NCI-H1048 (cell line): ENCODE measurements around the gene FLII.

Experiments used
- DNase-seq: peaks from one replicate; lab custom pipeline; 2025; lab: John Stamatoyannopoulos, UW

FLII gene

DNA sequence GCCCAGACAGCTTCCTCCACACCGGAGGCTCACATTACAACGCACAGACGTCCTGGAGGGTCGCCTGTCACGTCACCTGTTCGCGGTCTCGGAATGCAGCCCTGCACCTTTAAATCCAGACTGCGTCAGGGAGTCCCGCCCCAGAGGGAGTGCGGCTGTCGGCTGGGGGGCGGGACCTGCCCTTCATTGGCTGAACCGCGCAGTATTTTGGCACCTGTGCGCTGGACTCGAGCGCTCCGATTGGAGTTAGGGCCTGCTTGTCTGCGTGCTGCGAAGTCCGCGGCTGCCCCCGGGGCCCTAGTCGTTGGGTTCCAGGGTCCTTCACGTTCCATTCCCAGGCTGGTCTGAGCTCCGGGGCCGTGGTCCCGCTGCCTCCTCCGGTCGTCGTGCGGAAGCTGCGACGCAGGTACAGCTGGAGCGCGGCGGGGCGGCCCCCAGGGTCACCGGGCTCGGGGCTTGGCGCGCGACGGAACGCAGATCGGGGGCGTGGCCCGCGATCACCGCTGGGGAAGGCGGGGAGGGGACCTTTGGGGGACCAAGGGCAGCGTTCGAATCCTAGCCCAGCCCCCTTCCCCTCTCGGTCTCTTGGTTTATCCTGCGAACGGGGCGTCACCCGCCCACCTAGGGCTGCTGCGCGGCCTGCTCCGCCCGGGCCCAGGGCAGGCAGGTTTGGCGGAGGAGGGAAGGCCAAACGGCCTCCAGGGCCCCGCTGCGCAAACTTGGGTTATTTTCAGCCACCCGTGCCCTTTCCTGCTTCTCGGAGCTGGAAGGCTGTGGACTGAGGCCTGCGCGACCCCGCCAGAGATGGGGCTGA lies 2.0 kb upstream of the FLII start, which contains the start of gene MIEF2:
Gene MIEF2 (plus strand): TSS at position 331 of the 814 bp plus-strand sequence. CDS start 2,059 bp downstream, outside the sequence.
- DNase-seq, result peak; percentile 83

DNA sequence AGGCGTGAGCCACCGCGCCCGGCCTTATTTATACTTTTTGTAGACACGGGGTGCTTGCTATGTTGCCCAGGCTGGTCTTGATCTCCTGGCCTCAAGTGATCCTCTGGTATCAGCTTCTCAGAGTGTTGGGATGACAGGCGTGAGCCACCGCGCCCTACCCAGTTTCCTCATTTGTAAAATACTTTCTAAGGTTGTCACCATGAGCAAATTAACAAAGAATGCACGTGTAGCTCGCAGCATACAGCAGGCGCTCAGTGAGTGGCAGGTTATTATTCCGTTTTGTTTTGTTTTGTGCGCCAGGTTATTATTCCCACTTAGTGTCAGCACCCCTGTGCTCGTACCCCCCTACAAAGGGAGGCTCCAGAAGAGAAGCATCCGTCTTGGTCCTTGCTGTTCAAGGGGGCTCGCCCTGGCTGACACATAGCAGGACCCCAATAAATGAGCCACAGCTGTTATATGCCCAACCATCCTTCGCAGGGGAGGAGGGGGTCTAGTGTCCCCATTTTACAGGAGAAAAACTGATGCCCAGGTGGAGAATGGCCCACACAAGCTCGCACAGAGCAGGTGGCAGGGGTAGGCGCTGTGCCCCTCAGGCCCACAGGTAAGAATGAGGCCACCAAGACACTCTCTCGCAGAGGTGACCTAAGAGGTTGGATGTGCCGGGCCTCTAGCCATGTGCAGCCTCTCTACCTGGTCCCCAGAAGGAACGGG lies 1.2 kb upstream of the FLII start:
- no peak for DNase-seq

DNA sequence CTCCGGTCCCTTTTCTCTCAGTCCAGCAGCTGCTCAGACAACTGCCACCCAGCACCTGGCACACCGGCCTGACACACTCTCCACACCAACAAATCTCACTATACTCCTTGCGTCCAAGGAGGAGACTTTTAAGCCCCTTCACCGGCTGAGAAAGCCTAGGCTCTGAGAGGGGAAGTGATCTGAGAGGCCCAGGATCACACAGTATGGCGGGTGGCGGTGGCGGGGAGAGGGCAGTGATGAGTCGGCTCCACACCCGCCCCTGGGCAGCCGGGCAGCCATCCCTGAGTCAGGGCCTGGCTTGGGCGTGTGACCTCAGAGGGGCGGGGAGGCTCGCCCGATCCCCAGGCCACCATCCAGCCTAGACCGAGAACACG lies 569 bp downstream of the FLII start:
- DNase-seq, result no peak

DNA sequence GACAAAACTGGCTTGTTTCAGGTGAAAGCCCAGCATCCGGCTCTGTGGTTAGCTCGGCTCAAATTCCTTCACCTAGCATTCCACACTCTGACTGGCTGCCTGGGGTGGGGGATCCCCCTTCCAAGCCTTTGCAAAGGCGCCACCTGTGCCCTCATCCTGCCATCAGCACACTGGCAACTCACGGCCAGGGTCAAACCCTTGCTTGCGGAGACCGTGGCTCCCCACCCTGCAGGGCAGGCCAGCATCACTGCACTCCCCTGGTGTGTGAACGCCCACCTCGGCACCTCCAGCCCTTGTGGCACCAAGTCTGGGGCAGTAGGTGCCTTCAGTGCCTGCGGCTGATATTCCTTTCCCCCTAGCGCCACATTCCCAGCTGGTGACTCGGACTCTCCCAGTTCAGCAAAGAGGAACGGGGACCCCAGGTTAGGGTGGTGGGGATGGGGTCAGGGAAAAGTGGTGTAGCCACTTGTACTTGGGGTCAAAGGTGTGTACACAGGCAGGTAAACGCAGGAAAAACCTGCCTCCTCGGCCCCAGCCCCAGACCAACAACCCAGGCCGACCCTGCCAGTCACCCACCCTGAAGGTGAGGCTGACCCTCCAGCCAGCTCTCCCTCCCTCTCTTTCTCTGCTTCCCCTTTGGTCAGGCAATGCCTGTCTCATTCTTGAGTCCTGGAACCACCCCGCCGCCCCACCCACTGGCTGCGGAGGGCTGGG lies 1.1 kb downstream of the FLII start:
- no peak for DNase-seq

DNA sequence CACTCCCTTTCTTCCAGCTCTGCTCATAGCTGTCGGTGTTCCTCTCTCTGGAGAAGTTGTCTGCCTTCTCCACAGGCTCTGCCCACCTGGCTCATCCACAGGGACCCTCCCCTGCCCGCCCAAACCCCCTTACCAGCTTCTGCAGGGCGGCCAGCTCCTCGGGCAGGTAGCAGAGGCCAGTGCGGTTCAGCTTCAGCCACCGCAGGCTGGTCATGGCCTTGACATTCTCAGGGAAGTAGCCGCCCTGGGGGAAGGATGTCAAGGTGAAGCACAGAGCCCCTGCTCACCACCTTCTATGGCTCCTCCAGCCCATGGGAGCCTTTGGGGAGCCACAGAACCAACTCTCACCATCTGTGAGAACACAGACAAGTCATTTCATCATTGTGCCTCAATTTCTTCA lies 1.8 kb downstream of the FLII start:
- DNase-seq, result no peak

DNA sequence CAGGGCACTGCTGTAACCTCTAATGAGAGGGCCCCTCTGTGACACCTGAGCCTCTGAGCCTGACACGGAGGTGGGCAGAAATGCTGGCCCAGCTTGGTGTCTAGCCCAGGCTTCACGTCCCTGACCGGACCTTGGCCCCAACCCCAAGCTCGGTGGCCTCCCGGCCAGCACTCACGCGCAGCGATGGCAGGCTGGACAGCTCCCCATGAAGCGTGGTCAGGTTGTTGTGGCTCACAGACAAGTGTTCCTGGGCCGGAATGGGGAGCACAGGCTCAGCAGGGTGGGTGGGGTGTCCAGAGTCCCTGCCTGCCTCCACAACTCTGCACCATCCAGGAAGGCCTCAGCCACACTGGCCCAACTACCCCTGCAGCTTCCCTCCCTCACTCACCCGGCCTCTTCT lies 2.2 kb downstream of the FLII start:
- no peak for DNase-seq

DNA sequence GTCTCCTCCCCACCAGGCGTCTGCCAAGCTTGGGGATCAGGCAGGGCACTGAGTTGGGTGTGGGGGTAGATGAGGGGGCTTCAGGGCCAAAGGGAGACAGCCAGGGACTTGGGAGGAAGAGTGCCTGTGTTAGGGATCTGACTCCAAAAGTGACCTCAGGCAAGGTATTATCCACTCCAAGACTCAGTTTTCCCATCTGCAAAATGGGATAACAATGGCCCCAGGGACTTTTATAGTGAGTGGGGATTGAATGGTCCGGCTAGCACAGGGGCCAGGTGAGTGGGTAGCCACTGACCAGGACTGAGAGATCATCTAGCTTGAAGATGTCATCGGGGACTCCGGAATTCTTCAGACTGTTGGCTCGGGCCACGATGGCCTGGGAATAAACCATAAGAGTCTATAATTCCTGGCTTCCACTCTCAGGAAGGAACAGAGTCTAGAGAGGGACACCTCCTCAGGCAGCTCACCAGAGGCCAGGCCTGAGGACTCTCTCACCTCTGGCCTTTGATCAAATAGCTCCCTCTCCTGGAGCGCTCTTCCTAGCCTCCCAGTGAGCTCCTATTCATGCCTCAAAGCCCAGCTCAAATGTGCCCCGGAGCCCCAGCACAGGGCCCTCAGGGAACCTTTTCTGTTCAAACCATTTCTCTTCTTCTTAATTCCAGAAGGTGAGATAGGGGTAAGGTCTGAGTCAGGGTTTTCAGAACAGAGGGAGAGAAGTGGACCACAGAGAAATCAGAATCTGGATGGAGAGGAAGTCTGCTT lies 3.5 kb downstream of the FLII start:
- no peak for DNase-seq

DNA sequence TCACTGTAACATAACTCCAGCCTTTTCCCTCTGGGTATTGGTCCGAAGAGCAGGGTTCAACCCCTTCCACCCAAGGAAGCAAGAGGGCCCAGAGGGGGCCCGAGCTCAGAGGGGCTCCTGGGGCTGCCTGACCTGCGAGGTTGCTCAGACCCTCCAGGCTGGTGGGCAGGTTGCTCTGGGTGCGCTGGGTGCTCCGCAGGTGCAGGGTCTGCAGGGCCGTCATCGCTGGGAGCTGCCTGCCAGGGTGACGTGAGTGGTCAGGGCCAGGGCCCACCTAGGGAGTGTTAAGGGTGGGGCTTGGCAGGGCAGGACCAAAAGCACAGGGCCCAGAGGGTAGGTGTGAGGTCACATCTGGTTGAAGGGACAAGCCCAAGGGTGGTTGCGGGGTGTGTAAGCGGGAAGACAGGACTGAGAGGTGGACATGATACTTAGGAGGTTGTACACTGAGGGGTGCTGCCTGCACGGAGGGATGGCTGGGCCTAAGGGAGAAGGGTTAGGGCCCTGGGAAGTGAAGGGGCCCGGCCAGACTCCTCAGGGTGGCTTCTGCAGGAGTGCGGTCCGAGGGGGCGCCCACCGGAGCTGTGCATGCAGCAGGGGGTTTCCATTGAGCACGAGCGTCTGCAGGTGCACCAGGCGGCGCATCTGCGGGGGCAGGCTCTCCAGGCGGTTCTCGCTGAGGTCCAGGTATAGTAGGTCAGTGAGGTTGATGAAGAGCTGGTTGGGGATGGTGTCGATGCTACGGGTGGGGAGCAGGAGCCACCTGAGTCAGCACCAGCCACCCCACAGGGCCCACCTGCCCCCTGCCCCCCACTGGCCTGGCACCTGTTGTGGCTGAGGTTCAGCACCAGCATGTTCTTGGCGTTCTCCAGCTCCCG lies 4.4 kb downstream of the FLII start:
- no peak for DNase-seq

DNA sequence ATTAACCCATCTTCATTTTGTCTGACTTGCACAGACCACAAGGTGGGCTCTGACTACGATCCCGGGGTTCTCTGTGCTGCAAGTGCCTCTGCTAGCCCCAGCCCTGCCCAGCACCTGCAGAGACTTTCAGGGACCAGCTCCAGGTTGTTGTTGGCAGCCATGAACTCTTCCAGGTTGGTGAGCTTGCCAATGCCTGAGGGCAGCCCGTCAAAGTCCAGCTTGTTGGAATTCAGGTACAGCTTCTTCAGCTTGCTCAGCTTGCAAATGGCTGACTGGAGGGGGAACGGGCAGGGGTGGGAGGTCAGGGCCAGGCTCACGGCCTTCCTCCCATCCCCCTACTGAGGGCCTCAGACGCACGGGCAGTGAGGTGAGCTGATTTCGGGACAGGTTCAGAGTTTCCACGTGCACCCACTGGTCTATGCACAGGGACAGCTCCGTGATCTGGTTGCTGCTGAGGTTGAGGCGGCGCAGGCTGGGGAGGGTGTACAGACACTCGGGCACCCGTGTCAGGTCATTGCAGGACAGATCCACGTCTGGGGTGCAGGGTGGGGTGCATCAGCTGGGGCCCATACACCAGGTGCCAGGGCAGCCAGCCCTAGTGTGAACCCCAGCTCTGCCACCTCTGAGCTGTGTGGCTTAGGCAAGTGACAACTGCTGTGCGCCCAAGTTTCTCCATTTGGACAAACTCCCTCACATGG lies 5.2 kb downstream of the FLII start:
- no peak for DNase-seq

DNA sequence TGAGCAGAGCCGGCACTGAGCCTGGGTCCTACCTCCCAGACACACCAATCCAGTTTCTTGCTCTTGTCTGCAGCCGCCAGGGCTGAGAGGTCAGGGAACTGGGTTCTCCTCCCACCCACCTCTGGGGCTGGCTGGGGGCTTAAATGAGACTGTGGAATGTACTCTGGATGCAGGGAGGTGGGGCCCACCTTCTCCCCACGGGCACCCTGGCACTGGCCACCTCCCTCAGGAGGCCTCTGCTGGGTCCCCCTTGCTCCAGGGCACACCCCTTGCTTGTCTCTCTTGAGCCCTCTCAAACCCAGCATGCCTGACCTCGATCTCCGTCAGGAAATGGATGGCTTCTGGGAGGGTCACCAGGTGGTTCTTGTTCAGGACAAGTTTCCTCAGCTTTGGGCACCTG lies 6.4 kb downstream of the FLII start:
- DNase-seq, result no peak

DNA sequence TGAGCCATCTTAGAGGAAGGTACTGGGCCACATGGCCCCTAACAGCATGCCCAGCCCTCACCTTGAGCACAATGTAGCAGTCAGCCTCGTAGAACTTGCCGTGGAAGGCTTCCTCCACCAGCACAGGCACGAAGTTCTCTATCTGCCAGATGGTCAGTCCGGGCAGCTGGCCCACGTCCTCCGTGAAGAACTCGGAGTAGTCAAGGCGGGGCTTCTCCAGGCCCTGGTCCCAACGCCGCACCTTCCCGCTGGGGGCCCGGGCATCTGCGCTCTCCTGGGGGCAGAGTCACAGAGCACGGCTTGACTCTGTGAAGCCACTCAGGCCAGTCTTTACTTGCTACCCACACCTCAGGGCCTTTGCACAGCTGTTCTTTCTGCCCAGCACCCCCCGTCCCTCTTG lies 7.3 kb downstream of the FLII start:
- no peak for DNase-seq

DNA sequence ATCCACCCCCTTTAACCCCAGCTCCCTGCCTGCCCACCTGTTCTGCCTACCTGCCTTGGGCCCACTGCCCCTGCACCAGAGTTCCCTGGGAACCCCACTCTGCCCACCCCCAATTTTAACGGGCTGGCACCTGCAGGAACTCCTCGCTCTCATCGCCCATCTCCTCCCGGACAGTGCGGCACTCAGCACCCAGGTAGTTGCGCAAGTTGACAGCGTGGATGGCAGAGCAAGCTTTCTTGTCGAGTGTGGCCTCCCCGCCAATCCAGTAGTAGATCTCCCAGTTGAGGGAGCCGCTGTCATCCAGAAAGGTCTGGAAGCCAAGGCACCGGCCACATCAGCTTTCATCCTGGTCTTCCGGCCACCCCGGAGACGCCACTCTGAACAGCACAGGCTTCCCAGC lies 7.8 kb downstream of the FLII start:
- DNase-seq, result no peak

DNA sequence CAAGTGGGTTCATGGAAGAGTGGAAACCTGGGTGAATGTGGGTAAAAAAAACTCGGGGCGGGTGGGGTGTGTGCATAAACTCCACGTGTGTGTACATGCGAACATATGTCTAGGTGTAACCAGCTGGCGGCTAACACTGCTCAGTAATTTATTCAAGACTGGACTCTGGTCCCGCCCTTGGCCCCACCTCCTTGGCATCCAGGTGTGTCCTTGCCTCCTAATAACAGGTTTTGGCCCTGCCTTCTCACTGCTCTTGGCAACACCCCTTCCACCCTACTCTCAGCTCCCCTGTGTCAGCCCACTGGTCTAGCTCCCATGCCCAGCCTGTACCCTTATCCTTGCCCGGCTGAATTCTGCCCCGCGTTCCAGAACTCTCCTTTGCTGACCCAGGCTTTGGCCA lies 8.3 kb downstream of the FLII start:
- DNase-seq, result no peak

DNA sequence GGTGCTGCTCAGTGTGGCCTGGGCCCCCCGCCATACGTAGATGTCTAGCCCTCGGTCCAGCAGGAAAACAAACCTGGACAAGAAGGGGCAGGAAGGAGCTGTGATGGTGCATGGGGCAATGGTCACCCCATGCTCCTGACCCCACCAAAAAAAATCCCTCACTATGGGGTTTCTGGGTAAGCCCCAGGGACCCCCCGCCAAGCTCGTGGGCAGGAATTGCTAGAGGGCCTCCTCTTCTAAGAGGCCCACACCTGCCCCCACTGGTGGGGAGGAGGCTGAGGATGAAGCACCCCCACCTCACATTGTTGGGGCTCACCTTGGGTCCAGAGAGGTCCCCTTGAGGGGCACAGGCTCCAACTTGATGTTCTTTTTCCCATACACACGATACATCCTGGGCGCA lies 9.7 kb downstream of the FLII start:
- no peak for DNase-seq

DNA sequence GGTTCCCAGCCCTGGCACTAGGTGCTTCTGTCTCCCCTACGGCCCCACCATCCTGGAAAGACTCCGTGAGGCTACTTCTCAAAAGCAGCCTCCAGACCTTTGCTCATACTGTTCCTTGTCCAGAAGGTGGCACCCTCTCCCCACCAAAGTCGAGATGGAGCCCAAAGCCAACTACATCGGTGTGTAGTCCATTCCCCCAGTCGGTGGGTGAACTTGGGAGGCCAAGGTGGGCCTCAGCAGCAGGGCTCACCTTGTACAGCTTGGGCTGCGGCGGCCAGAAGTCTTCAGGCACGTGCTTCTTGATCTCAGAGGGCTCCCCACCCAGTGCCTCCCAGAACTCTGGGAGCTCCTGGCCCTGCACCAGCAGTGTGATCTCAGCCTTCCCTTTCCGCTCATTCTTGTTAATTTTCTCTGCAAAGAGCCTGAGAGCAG lies 10.2 kb downstream of the FLII start:
- DNase-seq, result no peak

DNA sequence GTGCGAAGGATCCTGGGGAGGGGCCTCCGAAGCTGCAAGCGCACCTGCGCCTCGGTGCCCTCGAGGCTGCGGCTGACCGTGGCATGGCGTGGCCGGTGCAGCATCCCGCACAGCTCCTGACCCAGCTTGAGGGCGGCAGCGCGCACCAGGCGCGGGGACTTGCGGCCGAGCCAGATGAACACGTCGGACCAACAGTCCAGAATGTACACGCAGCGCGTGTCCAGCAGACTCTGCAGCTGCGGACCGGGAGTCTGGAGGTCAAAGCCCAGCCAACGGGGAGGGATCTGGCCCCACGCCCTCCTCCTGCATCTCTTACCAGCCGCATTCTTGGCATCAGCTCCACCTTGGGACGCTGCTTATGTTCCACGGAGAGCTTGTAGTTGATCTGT lies 10.9 kb downstream of the FLII start:
- DNase-seq, result no peak

DNA sequence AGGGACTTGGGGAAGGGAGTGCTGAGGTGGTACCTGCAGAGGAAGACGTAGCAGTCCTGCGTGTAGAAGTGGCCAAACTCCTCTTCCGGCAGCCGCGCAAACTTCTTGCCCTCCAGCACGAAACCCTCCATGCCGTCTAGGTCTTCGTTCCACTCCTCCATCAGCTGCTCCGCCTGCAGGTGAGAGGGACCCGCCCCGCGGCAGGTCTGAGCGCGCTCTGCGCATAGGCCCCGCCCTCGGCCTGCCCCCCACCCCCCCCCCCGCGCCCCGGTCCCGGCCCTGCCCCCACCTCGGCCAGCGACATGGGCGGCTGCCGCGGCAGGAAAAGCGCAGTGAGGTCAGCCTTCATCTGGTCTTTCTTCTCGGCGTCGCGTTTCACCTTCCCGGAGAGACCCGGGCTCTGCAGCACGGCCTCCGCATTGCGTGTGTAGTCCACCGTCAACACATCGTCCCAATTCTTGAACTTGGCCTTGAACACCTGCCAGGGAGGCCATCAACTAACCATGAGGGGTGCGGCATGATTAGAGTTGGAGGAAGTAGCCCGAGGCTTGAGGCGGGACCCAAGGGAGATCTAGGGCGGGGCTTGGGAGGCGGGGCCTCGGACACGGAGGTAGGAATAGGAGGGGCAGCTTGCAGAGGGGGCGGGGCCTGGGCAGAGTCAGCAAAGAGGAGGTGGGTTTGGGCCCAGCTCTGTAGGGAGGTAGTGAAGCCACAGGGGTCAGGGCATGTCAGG lies 11.5 kb downstream of the FLII start:
- peak; percentile 71 for DNase-seq

DNA sequence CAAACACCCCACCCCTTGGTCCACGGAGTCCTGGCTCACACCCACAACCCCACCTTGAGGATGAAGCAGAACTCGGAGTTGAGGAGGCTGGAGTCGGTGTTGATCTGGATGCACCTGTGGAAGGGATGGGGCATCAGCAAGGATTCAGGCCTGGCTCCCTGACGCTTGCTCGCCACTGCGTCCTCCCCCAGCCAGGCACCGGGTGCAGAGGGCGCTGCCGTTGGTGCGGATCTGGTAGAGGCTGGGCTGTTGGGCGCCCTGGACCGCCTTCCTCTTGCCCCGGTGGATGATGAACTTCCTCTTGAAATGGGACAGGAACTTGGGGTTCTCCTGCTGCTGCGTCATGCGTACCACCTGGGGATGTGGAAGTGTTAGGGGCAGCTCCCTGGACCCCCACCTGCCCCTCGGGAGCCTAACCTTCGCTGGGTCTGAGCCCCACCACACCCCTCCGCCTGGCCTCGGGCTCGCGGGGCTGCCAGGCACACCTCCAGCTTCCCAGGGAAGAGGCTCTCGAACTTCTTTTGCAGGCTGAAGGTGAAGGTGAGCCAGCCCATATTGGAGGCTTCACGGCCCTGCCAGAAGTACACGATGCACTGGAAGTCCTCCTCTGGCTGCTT lies 12.3 kb downstream of the FLII start:
- DNase-seq, result no peak

DNA sequence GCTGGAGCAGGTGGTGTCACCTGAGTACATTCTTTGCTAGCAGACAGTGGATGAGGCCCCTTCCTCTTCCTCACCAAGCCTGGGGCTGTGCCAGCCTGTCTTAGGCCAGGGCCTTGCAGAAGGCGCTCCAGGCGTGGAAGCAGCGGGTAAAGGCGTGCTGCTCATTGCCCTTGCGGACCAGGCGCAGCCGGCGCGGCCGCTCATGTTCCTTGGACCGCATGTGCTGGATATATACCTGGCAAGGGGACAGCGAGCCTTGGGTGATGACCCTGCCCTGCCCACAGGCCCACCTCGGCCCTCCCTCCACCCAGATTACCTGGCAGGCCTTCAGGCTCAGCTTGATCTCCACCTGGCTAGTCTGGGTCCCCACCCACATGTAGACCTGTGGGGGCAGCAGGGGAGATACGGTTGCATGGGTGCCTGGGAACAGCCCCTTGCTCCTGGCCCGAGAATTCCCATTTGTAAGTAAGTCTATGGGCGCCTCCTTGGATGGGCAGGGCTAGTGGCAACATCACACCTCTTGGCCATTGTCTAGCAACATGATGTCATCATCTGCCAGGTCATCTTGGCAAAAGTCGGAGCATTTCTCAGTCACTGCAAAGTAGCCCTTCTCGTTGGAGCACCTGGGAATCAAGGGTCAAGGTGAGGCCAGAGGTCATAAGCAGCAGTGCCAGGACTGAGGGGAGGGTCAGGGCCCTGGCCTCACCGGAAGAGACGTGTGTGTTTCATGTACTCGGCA lies 13.3 kb downstream of the FLII start:
- no peak for DNase-seq
